Tibial nerve (tissue), 3 donors: ENCODE results near the gene MYO3B.

Source experiments
- POLR2A ChIP-seq, 2 donors: fragments of 450-650 bp; IDR thresholded peaks; one replicate each; pipeline ENCODE4 v1.6.1; 2017; ENCODE audit warnings: antibody characterized with exemption in 2 of 2, mild to moderate bottlenecking in 2 of 2, moderate library complexity in 2 of 2
- TF ChIP-seq, protein P1 (sequence below), 5 experiments: fragments of 200-600 bp in 3 of 5; fragments of 450-650 bp in 2 of 5; sonication (generic) in 3 of 5; IDR thresholded peaks; one replicate each; pipeline ENCODE4 v1.5.1; 2016 to 2019; ENCODE audit warnings: antibody characterized with exemption in 5 of 5, mild to moderate bottlenecking in 3 of 5, moderate library complexity in 2 of 5

- TF ChIP-seq, protein P1, sequence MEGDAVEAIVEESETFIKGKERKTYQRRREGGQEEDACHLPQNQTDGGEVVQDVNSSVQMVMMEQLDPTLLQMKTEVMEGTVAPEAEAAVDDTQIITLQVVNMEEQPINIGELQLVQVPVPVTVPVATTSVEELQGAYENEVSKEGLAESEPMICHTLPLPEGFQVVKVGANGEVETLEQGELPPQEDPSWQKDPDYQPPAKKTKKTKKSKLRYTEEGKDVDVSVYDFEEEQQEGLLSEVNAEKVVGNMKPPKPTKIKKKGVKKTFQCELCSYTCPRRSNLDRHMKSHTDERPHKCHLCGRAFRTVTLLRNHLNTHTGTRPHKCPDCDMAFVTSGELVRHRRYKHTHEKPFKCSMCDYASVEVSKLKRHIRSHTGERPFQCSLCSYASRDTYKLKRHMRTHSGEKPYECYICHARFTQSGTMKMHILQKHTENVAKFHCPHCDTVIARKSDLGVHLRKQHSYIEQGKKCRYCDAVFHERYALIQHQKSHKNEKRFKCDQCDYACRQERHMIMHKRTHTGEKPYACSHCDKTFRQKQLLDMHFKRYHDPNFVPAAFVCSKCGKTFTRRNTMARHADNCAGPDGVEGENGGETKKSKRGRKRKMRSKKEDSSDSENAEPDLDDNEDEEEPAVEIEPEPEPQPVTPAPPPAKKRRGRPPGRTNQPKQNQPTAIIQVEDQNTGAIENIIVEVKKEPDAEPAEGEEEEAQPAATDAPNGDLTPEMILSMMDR (IDR thresholded peaks at IDR 0.05): no peak
- no peak for TF ChIP-seq POLR2A (IDR thresholded peaks at IDR 0.05)
Measured at GRCh38 chr2:170354855-170355780, 177.2 kb downstream of the MYO3B start.
